Ramos (cell line): ENCODE data around the gene OTOA.
"Not testable (repeated sequence)": the region's sequence is repeated elsewhere in the genome, so short reads cannot be mapped to it uniquely, and the experiment has no call there.

Source experiments
- in situ Hi-C: fragments of 300-500 bp; cut with MboI; formaldehyde crosslinking; loops from one replicate; pipeline ENCODE4 v1.14.3; 2022; ENCODE audit warnings: low sequenced_read_pairs; ENCODE audit not compliant: unreplicated experiment

OTOA gene

GRCh38 chr16:21663889-21664647, at the start of gene OTOA:
Gene OTOA (plus strand): TSS chr16:21663968. CDS start chr16:21678515, 14,547 bp downstream.
- in situ Hi-C loops, result no loop called here

- in situ Hi-C loops, result no loop called here
These were observed 48.9 kb upstream of the OTOA start for GRCh38 chr16:21614896-21615295.

- in situ Hi-C loops, result no loop called here
These were observed 46.2 kb upstream of the OTOA start for GRCh38 chr16:21617607-21618006.

GRCh38 chr16:21618281-21618680, 45.5 kb upstream of the OTOA start:
- in situ Hi-C loops, result no loop called here

GRCh38 chr16:21619765-21620425, 43.9 kb upstream of the OTOA start:
- in situ Hi-C loops, result no loop called here

GRCh38 chr16:21620592-21620991, 43.2 kb upstream of the OTOA start:
- in situ Hi-C loops, result no loop called here

GRCh38 chr16:21622545-21622944, 41.2 kb upstream of the OTOA start:
- in situ Hi-C loops, result no loop called here

- in situ Hi-C loops, result no loop called here
These were observed 38.7 kb upstream of the OTOA start for GRCh38 chr16:21625026-21625425.

GRCh38 chr16:21626659-21627277, 37.0 kb upstream of the OTOA start:
- in situ Hi-C loops, result no loop called here

- in situ Hi-C loops, result no loop called here
These were observed 35.5 kb upstream of the OTOA start for GRCh38 chr16:21628121-21628726.

- in situ Hi-C loops, result no loop called here
These were observed 35.0 kb upstream of the OTOA start for GRCh38 chr16:21628772-21629171.

- in situ Hi-C loops, result not testable (repeated sequence)
These were observed 33.9 kb upstream of the OTOA start for GRCh38 chr16:21629616-21630539.

GRCh38 chr16:21630866-21631265, 32.9 kb upstream of the OTOA start:
- in situ Hi-C loops, result not testable (repeated sequence)

- in situ Hi-C loops, result not testable (repeated sequence)
These were observed 32.4 kb upstream of the OTOA start for GRCh38 chr16:21631376-21631775.

GRCh38 chr16:21631951-21632575, 31.7 kb upstream of the OTOA start:
- in situ Hi-C loops, result not testable (repeated sequence)

- in situ Hi-C loops, result no loop called here
These were observed 29.6 kb upstream of the OTOA start for GRCh38 chr16:21634216-21634615.

- in situ Hi-C loops, result not testable (repeated sequence)
These were observed 28.1 kb upstream of the OTOA start for GRCh38 chr16:21635694-21636093.

GRCh38 chr16:21637032-21637968, 26.5 kb upstream of the OTOA start:
- in situ Hi-C loops, result no loop called here
